Prostate gland (tissue), 2 donors: ENCODE results near the gene CABP5.

ENCODE experiments used
- CTCF ChIP-seq, 4 experiments: fragments of 200-600 bp in 2 of 4; fragments of 450-650 bp in 2 of 4; sonication (generic) in 2 of 4; IDR thresholded peaks; 1 replicate in 3 of 4; 2 replicates in 1 of 4; pipeline ENCODE4 v1.5.1; 2016 to 2019; ENCODE audit warnings: antibody characterized with exemption in 4 of 4, mild to moderate bottlenecking in 2 of 4, moderate library complexity in 2 of 4
- POLR2A ChIP-seq: fragments of 450-650 bp; IDR thresholded peaks from one replicate; pipeline ENCODE4 v1.6.1; 2016; ENCODE audit warnings: antibody characterized with exemption, mild to moderate bottlenecking
- POLR2AphosphoS5 ChIP-seq: sonication (generic); formaldehyde crosslinking; IDR thresholded peaks from one replicate; pipeline ENCODE4 v1.6.1; 2017; ENCODE audit warnings: antibody characterized with exemption

- no peak for TF ChIP-seq CTCF (IDR thresholded peaks at IDR 0.05)
- TF ChIP-seq POLR2A: no peak
- TF ChIP-seq POLR2AphosphoS5: no peak
Measured at GRCh38 chr19:48010932-48011758, 32.7 kb downstream of the CABP5 start.
